ENCODE measurements around the gene POMC.

DNA sequence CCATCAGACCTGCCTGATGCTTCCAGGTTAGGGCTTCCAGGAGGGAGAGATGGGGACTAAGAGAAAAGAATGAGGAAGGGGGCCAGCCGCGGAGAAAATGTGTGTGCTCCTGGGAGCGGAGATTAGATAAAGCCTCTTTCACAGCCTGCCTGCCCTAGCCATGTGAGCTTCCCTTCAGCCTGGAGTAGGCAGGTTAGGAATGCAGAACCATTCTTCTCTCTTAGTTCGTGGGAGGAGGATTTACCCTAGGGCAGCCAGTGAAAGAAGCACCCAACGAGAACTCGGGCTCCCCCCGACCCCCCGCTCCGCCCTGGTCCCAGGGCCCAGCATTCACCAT is 36.1 kb downstream of the POMC start:
- TF ChIP-seq, protein P1, sequence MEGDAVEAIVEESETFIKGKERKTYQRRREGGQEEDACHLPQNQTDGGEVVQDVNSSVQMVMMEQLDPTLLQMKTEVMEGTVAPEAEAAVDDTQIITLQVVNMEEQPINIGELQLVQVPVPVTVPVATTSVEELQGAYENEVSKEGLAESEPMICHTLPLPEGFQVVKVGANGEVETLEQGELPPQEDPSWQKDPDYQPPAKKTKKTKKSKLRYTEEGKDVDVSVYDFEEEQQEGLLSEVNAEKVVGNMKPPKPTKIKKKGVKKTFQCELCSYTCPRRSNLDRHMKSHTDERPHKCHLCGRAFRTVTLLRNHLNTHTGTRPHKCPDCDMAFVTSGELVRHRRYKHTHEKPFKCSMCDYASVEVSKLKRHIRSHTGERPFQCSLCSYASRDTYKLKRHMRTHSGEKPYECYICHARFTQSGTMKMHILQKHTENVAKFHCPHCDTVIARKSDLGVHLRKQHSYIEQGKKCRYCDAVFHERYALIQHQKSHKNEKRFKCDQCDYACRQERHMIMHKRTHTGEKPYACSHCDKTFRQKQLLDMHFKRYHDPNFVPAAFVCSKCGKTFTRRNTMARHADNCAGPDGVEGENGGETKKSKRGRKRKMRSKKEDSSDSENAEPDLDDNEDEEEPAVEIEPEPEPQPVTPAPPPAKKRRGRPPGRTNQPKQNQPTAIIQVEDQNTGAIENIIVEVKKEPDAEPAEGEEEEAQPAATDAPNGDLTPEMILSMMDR (IDR thresholded peaks at IDR 0.05; ENCODE audit: control extremely low read depth in 1 of 3, insufficient read depth in 1 of 3, low read depth in 1 of 3, low read length in 3 of 3) = no peak
- TF ChIP-seq, protein P2, sequence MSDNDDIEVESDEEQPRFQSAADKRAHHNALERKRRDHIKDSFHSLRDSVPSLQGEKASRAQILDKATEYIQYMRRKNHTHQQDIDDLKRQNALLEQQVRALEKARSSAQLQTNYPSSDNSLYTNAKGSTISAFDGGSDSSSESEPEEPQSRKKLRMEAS (IDR thresholded peaks at IDR 0.05) = no peak
- TF ChIP-seq TBP (IDR thresholded peaks at IDR 0.05; ENCODE audit: low read depth, low read length) (no peak), SIN3A (conservative IDR thresholded peaks at IDR 0.05 in 1 of 2, IDR thresholded peaks at IDR 0.05 in 1 of 2; ENCODE audit: low read depth in 1 of 2, low read length in 2 of 2) (0 out of 4 replicates have a peak, but pooled peaks of 1 of the 2 experiments have one; percentile 35), YY1 (IDR thresholded peaks at IDR 0.05; ENCODE audit: low read depth, low read length) (no peak), TAF7 (optimal IDR thresholded peaks at IDR 0.05; ENCODE audit: borderline replicate concordance, low read depth, low read length) (no peak), EZH2 (IDR thresholded peaks at IDR 0.05; ENCODE audit: low read depth, low read length, severe bottlenecking) (no peak), ATF3 (IDR thresholded peaks at IDR 0.05; ENCODE audit: insufficient read depth, low read depth, low read length) (no peak), SP1 (IDR thresholded peaks at IDR 0.05; ENCODE audit: low read depth, low read length) (no peak), JUND (IDR thresholded peaks at IDR 0.05; ENCODE audit: low read length) (no peak), EP300 (IDR thresholded peaks at IDR 0.05; ENCODE audit: borderline replicate concordance in 1 of 2, low read depth in 2 of 2, low read length in 2 of 2) (no peak), TCF12 (IDR thresholded peaks at IDR 0.05; ENCODE audit: low read depth, low read length) (no peak), CTBP2 (IDR thresholded peaks at IDR 0.05; ENCODE audit: borderline replicate concordance, insufficient read depth, insufficient read length, low read length) (no peak), SUZ12 (IDR thresholded peaks at IDR 0.05; ENCODE audit: low read length) (0 out of 2 replicates have a peak, but pooled peaks have one; percentile 16)
